ENCODE data around the gene KRT82. TPM values are rescaled to one million over a fixed set of nuclear protein-coding genes. Genes with fewer than 3 reads are reported as not detected.

Gene KRT82
- polyA plus RNA-seq, 1 of the 3 experiments (the other 2 are of a cell fraction) = not detected

- no peak within 1 kb of the TSS for H2AFZ ChIP-seq (ENCODE audit: low read depth)
- H3K9me3 ChIP-seq = no peaks in the 10 kb centered on the region
- no peak for TF ChIP-seq SIN3A (IDR thresholded peaks at IDR 0.05; ENCODE audit: borderline replicate concordance, low read depth, low read length)
- no peak for TF ChIP-seq NFIC (IDR thresholded peaks at IDR 0.05; ENCODE audit: borderline replicate concordance)
- no peak for TF ChIP-seq FOXM1 (IDR thresholded peaks at IDR 0.05; ENCODE audit: low read depth)
- H3K79me2 ChIP-seq (ENCODE audit: insufficient read depth) = no peaks in the 10 kb centered on the region
- no peaks in the 10 kb centered on the region for H3K9me2 ChIP-seq
- ChIA-PET CTCF (interaction anchor here (1.6 to 2.9 kb wide), 3 partner anchors 13 to 499 kb away, joined by 8 to 11 read pairs (median 9); no protein-coding TSS in a partner anchor), POLR2A (no interaction called here)
- no peak within 1 kb of the TSS for H3K9ac ChIP-seq
- no peaks in the 10 kb centered on the region; a peak in 1 of 4 replicates for H3K4me1 ChIP-seq (ENCODE audit: control insufficient read depth in 1 of 2, insufficient read depth in 2 of 2, low read depth in 1 of 2, low read length in 1 of 2)
- no peak within 1 kb of the TSS for H3K27ac ChIP-seq (ENCODE audit: low read depth in 2 of 2, low read length in 1 of 2)
- H4K20me1 ChIP-seq (ENCODE audit: insufficient read depth) = no peaks in the 10 kb centered on the region
- H3F3A ChIP-seq (replicated peaks; ENCODE audit: insufficient read depth) = no peaks in the 10 kb centered on the region
- H3K4me2 ChIP-seq = no peak within 1 kb of the TSS
- DNase-seq = no peak
- no peak within 1 kb of the TSS for H3K4me3 ChIP-seq (ENCODE audit: low read depth in 2 of 2, low read length in 1 of 2)
- 43% methylated on average over 7 of the region's 11 CpGs for WGBS (ENCODE audit: low lambda C conversion rate)
- no peaks in the 10 kb centered on the region for H3K36me3 ChIP-seq (replicated peaks in 1 of 2; ENCODE audit: control insufficient read depth in 1 of 2, insufficient read depth in 2 of 2, low read length in 1 of 2)
- H3K27me3 ChIP-seq (ENCODE audit: insufficient read depth) = peaks cover 88% of the 10 kb centered on the region
Observed at GRCh38 chr12:52385226-52385702, 20.9 kb downstream of the KRT82 start, which contains the start of gene KRT84. TSS of gene KRT84 (minus strand) at chr12:52385652. CDS start at chr12:52385585, 67 bp downstream.

- POLR2A ChIA-PET = no interaction called here
- CTCF ChIA-PET = interaction anchor here (0.7 to 2.2 kb wide), 5 partner anchors 11 to 597 kb away, joined by 3 to 11 read pairs (median 7); no protein-coding TSS in a partner anchor
Observed at GRCh38 chr12:52383331-52383730, 22.8 kb downstream of the KRT82 start.

More at GRCh38 chr12:52383331-52383730, 22.8 kb downstream of the KRT82 start:
- H3K4me3 ChIP-seq (ENCODE audit: low read depth in 2 of 2, low read length in 1 of 2) = no peak overlapping the region
- H3K4me1 ChIP-seq (ENCODE audit: control insufficient read depth in 1 of 2, insufficient read depth in 2 of 2, low read depth in 1 of 2, low read length in 1 of 2) = no peaks in the 10 kb centered on the region; a peak in 1 of 4 replicates
- TF ChIP-seq, protein P1, sequence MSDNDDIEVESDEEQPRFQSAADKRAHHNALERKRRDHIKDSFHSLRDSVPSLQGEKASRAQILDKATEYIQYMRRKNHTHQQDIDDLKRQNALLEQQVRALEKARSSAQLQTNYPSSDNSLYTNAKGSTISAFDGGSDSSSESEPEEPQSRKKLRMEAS (IDR thresholded peaks at IDR 0.05; ENCODE audit: low read depth) = no peak
- no peak for TF ChIP-seq GABPA (IDR thresholded peaks at IDR 0.05; ENCODE audit: low read depth)
- TF ChIP-seq YY1 (IDR thresholded peaks at IDR 0.05; ENCODE audit: low read depth) = no peak
- no peak for TF ChIP-seq USF1 (IDR thresholded peaks at IDR 0.05; ENCODE audit: borderline replicate concordance, low read depth)
- TF ChIP-seq ELF1 (IDR thresholded peaks at IDR 0.05) = no peak
- TF ChIP-seq RAD21 (IDR thresholded peaks at IDR 0.05; ENCODE audit: low read length) = no peak
- TF ChIP-seq POLR2AphosphoS5 (IDR thresholded peaks at IDR 0.05; ENCODE audit: low read depth, low read length) = no peak
- no peak for TF ChIP-seq ZBTB33 (IDR thresholded peaks at IDR 0.05; ENCODE audit: borderline replicate concordance, low read depth)
- no peak for TF ChIP-seq EZH2phosphoT487 (IDR thresholded peaks at IDR 0.05; ENCODE audit: borderline replicate concordance, low read depth)
- TF ChIP-seq FOSL2 (IDR thresholded peaks at IDR 0.05; ENCODE audit: borderline replicate concordance, low read depth) = no peak
- no peak for TF ChIP-seq MXI1 (IDR thresholded peaks at IDR 0.05; ENCODE audit: low read depth, low read length)
- TF ChIP-seq REST (IDR thresholded peaks at IDR 0.05; ENCODE audit: low read depth, low read length) = no peak
- TF ChIP-seq RXRA (IDR thresholded peaks at IDR 0.05; ENCODE audit: borderline replicate concordance, low read depth) = no peak
- H4K20me1 ChIP-seq (ENCODE audit: insufficient read depth) = no peaks in the 10 kb centered on the region
- 32% methylated on average over 3 of the region's 3 CpGs for WGBS (ENCODE audit: low lambda C conversion rate)
- DNase-seq = no peak
- no peaks in the 10 kb centered on the region for H3K9me3 ChIP-seq
- H2AFZ ChIP-seq (ENCODE audit: low read depth) = no peak overlapping the region
- no peaks in the 10 kb centered on the region for H3F3A ChIP-seq (replicated peaks; ENCODE audit: insufficient read depth)
- H3K79me2 ChIP-seq (ENCODE audit: insufficient read depth) = no peaks in the 10 kb centered on the region
- peaks cover 74% of the 10 kb centered on the region for H3K27me3 ChIP-seq (ENCODE audit: insufficient read depth)
- no peak overlapping the region for H3K9ac ChIP-seq
- no peak overlapping the region for H3K4me2 ChIP-seq
- H3K9me2 ChIP-seq = no peaks in the 10 kb centered on the region
- H3K27ac ChIP-seq (ENCODE audit: low read depth in 2 of 2, low read length in 1 of 2) = no peak overlapping the region
- no peaks in the 10 kb centered on the region for H3K36me3 ChIP-seq (replicated peaks in 1 of 2; ENCODE audit: control insufficient read depth in 1 of 2, insufficient read depth in 2 of 2, low read length in 1 of 2)

Data from SK-N-SH (cell line).